ENCODE data around the gene CTRB1. TPM values are rescaled to one million over a fixed set of nuclear protein-coding genes. Genes with fewer than 3 reads are reported as not detected.
A peak's percentile ranks its signal among the peaks of the same experiment; 100 is the strongest.
"Not testable (repeated sequence)": the region's sequence is repeated elsewhere in the genome, so short reads cannot be mapped to it uniquely, and the experiment has no call there.

CTRB1 gene
- total RNA-seq, 1 experiment from 2014 or later: not detected

DNA sequence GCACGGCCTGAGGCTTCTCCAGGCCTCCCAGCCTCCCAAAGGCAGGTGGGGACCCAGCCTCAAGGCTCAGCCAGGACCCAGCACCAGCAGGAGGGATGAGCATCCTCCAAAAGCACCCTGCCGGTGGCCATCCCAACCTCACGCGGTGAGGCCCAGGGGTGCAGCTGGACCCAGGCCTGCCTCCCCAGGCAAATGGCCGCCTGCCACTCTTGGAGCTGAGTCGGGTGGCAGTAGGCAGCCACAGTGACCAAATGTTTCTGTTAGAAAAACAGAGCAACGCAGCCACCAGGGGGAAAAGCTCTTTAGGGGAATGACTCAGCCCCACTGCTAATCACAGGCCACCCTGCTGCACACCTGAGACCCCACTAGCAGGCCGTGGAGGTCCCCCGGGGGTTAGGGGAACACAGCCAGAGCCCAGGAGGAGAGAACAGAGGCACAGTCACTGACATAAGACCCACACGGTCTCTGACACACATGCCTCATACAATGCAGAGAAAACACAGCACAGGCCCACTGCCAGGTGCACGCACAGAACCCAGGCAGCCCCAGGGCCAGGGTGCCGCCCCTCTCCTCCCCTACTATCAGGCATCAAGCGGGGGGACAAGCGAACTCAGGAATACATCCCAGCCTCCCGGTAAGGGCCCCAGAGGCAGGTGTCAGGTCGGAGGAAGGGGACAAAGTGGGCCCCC lies 20.2 kb downstream of the CTRB1 start:
- DNase-seq: peak in 1 of 2 experiments; percentile 22
- Histone ChIP-seq H3K9me3 (replicated peaks) (no peaks in the 10 kb centered on the region), H3K36me3 (no peaks in the 10 kb centered on the region), H3K27me3 (no peaks in the 10 kb centered on the region), H3K4me1 (peaks cover 21% of the 10 kb centered on the region), H3K4me3 (no peak overlapping the region), H3K27ac (peak overlapping the region; percentile 36; the same call in 1 of the 2 replicates)

DNA sequence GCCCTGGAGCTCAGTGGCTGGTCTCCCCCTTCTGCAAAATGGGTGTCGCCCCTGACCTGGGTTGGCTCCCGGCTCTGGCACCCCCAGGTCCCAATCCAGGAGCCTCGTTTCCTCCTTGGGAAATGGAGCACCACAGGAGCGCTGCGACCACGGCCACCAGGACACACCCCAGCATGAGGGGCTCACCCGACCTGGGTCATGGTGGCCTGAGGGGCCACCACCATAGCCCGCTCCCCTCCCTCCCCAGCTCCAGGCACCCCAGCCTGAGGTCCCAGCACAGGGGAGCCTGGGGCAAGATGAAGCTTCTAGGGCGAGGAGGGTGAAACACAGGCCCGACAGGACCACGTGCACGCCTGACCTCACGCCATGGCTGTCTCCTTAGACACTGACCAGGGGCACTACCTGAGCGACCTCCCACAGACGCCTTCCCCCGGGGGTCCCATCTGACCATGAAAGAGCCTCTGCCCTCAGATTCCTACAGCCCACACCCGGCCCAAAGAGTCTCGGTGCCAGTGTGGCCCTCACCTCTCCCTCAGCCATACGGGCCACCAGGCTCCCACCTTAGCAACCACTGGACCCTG lies 20.8 kb downstream of the CTRB1 start:
- H3K27ac ChIP-seq: no peak overlapping the region
- no peak for DNase-seq

GRCh38 chr16:75240633-75241032 lies 21.8 kb downstream of the CTRB1 start:
- not testable (repeated sequence) for H3K9me3 ChIP-seq (replicated peaks); H3K27ac ChIP-seq; H3K4me3 ChIP-seq; DNase-seq; H3K36me3 ChIP-seq; H3K27me3 ChIP-seq
- peaks cover 31% of the 10 kb centered on the region for H3K4me1 ChIP-seq

More for the DNA sequence above, 20.8 kb downstream of the CTRB1 start:
- Histone ChIP-seq H3K4me3 (no peak overlapping the region), H3K9me3 (replicated peaks) (no peaks in the 10 kb centered on the region), H3K36me3 (no peaks in the 10 kb centered on the region), H3K27me3 (no peaks in the 10 kb centered on the region), H3K4me1 (peaks cover 28% of the 10 kb centered on the region)

DNA sequence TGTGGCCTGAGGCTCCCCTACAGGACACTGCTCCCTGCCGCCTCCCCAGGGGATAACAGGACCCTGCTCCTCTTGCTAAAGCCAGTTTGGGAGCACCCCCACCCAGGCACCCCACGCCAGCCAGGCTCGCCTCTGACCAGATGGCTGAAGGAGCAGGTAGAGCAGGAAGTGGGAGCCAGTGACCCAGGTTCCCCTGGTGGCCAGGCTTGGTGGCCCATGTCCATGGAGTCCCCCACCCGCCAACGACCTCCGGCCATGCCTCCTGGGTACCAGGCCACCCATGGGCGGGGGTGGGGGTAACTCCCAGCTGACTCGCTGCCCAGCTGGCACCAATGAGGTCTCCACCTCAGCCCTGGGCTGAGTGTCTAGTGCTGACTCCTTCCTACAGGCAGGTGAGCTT lies 22.6 kb downstream of the CTRB1 start:
- H3K27ac ChIP-seq: no peak overlapping the region
- H3K27me3 ChIP-seq: no peaks in the 10 kb centered on the region
- no peaks in the 10 kb centered on the region for H3K9me3 ChIP-seq (replicated peaks)
- DNase-seq: no peak
- peaks cover 36% of the 10 kb centered on the region for H3K4me1 ChIP-seq
- no peaks in the 10 kb centered on the region for H3K36me3 ChIP-seq
- H3K4me3 ChIP-seq: no peak overlapping the region

DNA sequence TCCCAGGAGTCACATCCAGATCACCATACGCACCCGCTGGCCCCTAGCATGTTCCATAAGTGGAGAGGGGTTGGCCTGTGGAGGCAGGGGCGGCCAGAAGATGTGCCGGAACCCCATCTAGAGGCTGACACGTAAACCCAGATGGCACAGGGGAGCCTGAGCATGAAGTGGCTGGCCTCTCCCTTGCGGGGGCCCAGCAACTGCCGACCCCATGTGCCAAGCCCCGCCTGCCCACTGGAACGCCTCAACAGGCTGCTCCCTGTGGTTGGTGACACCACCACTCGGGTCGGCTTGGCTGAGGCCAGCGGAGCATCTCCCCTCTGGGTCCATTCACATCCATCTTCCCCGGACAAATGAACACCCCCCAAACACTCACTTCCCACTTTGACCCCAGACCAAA lies 23.2 kb downstream of the CTRB1 start:
- no peaks in the 10 kb centered on the region for H3K9me3 ChIP-seq (replicated peaks)
- no peak overlapping the region for H3K27ac ChIP-seq
- no peaks in the 10 kb centered on the region for H3K36me3 ChIP-seq

GRCh38 chr16:75242436-75243078 lies 23.8 kb downstream of the CTRB1 start:
- H3K9me3 ChIP-seq (replicated peaks); DNase-seq; H3K27ac ChIP-seq; H3K4me3 ChIP-seq; H3K36me3 ChIP-seq; H3K27me3 ChIP-seq: not testable (repeated sequence)
- peaks cover 37% of the 10 kb centered on the region for H3K4me1 ChIP-seq

More for the DNA sequence above, 23.2 kb downstream of the CTRB1 start:
- Histone ChIP-seq H3K4me1 (peaks cover 37% of the 10 kb centered on the region), H3K27me3 (no peaks in the 10 kb centered on the region), H3K4me3 (no peak overlapping the region)
- DNase-seq: no peak

GRCh38 chr16:75243667-75244224 lies 25.0 kb downstream of the CTRB1 start:
- Histone ChIP-seq H3K4me1 (peaks cover 28% of the 10 kb centered on the region), H3K9me3 (replicated peaks) (no peaks in the 10 kb centered on the region), H3K27me3 (no peaks in the 10 kb centered on the region), H3K36me3 (no peaks in the 10 kb centered on the region), H3K27ac (no peak overlapping the region; the same call in 1 of the 2 replicates), H3K4me3 (no peak overlapping the region)
- DNase-seq: no peak

DNA sequence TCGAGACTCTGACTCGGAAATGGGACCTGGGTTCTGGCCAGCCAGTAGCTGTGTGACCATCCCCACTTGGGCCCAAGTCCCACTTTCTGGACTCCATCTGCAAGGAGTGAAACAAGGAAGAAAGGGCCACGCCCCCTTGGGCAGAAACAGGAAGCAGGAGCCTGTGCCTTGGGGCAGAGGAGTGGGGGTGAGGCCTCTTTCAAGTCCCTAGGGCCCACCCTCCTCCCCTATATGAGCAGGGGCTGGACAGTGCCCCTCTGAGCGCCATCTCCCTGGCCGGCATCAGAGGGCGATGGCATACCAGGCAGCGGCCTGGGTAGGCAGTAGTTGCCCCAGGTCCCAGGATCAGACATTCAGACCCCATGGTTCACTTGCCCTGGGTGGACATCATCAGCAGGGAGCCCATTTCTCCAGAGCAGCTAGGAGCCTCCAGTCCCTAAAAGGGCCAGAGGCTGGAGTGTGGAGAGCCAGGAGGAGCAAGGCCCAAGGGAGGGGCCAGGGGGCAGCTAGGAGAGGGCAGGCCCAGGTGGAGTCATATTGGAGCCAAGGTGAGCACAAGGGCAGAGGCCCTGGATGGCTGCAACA lies 25.5 kb downstream of the CTRB1 start:
- H3K36me3 ChIP-seq: no peaks in the 10 kb centered on the region
- H3K9me3 ChIP-seq (replicated peaks): no peaks in the 10 kb centered on the region
- H3K4me3 ChIP-seq: no peak overlapping the region
- H3K27ac ChIP-seq: peak overlapping the region; percentile 90
- DNase-seq: peak in 1 of 2 experiments; percentile 18
- H3K4me1 ChIP-seq: peaks cover 22% of the 10 kb centered on the region
- H3K27me3 ChIP-seq: no peaks in the 10 kb centered on the region

DNA sequence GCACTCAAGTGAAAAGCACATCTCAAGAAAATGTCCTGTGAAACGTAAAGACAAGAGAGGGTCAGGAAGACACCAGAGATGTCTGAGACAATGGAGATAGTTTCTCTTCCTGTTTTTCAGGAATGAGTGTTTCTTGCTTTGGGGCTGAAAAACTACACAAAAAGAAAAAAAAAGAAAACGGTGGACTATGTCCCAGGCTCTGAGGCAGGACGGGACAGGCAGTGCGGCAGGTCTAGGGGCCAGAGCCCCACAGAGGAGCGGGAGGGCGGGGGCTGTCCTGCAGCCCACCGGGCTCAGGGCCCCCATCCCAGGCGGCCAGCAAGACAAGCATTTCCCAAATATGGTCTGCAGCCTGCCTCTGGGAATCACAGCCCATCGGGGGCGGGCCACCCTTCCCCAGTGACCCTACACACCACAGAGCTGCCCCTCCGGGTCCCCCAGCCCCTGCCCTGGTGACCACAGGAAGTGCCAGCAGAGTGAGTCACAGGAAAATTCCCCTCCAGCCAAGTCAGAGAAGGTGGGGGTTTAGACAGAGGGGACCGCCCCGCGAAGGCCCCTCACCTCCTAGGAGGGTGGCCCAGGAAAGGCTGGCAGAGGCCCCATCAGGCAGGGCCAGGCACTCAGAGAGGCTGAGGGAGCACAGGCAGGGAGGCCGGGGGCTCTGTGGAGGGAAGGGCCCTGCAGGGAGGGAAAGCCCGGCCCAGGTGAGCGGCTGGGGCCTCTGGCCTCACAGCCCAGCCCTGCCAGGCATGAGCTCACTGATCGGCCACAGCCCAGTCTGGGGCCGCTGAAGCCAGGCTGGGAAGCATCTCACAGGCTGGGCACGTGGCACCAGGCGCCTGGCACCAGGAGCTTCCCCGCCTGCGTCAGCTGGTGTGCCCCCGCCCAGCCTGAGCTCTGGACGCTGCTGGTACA lies 26.3 kb downstream of the CTRB1 start:
- peak overlapping the region; percentile 6 for H3K4me3 ChIP-seq
- no peaks in the 10 kb centered on the region for H3K27me3 ChIP-seq
- H3K27ac ChIP-seq: peak overlapping the region; percentile 90
- no peaks in the 10 kb centered on the region for H3K9me3 ChIP-seq (replicated peaks)
- peaks cover 20% of the 10 kb centered on the region for H3K4me1 ChIP-seq
- peak; percentile 87 to 91 for DNase-seq
- H3K36me3 ChIP-seq: no peaks in the 10 kb centered on the region

- no peak overlapping the region for H3K4me3 ChIP-seq
- no peaks in the 10 kb centered on the region for H3K27me3 ChIP-seq
- no peak for DNase-seq
- peak overlapping the region; percentile 90; the same call in 1 of the 2 replicates for H3K27ac ChIP-seq
- H3K4me1 ChIP-seq: peaks cover 20% of the 10 kb centered on the region
- no peaks in the 10 kb centered on the region for H3K36me3 ChIP-seq
- no peaks in the 10 kb centered on the region for H3K9me3 ChIP-seq (replicated peaks)
These were observed 27.9 kb downstream of the CTRB1 start for GRCh38 chr16:75246504-75247205.

DNA sequence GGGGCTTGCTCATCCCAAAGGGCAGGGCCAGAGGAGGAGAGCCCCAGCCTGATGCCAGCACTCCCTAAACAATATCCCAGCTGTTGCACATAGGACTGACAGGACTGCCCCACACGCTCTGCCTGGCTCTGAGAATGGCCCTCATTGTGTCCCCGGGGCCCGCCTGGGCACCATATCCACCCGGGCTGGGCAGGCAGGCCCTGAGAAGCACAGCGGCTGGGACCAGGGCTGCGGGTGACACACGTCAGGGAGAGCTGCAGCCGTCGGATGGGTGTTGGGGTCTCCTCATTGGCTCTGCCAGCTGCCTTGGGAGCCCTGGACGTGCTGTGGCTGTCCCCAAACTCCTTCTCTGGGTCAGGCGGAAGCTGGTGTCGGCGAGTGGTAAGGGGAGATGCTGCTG lies 28.5 kb downstream of the CTRB1 start:
- Histone ChIP-seq H3K27ac (no peak overlapping the region), H3K27me3 (no peaks in the 10 kb centered on the region), H3K9me3 (replicated peaks) (no peaks in the 10 kb centered on the region), H3K4me3 (no peak overlapping the region), H3K4me1 (peaks cover 26% of the 10 kb centered on the region), H3K36me3 (no peaks in the 10 kb centered on the region)
- DNase-seq: no peak

- H3K9me3 ChIP-seq (replicated peaks): no peaks in the 10 kb centered on the region
- no peak for DNase-seq
- H3K4me3 ChIP-seq: no peak overlapping the region
- no peaks in the 10 kb centered on the region for H3K27me3 ChIP-seq
- no peak overlapping the region for H3K27ac ChIP-seq
- H3K36me3 ChIP-seq: no peaks in the 10 kb centered on the region
- peaks cover 34% of the 10 kb centered on the region for H3K4me1 ChIP-seq
These were observed 29.4 kb downstream of the CTRB1 start for GRCh38 chr16:75248142-75248535.

GRCh38 chr16:75248536-75249380 lies 30.0 kb downstream of the CTRB1 start:
- no peaks in the 10 kb centered on the region for H3K27me3 ChIP-seq
- no peak overlapping the region for H3K4me3 ChIP-seq
- no peaks in the 10 kb centered on the region for H3K36me3 ChIP-seq
- H3K4me1 ChIP-seq: peaks cover 38% of the 10 kb centered on the region
- H3K9me3 ChIP-seq (replicated peaks): no peaks in the 10 kb centered on the region
- no peak for DNase-seq
- no peak overlapping the region for H3K27ac ChIP-seq
